GM18511 (cell line): ENCODE results near the gene DFFA.

Experiments
- ATAC-seq: cut with Tn5 transposase; IDR thresholded peaks from one replicate; pipeline ENCODE4 v1.9.1; 2021; ENCODE audit warnings: mild to moderate bottlenecking, moderate library complexity; ENCODE audit not compliant: unreplicated experiment

The DFFA gene

GRCh38 chr1:10472220-10473144 is at the start of gene DFFA:
Gene DFFA (minus strand): TSS chr1:10472529. CDS start chr1:10472458, 71 bp downstream.
- ATAC-seq = peak; percentile 78

- no peak for ATAC-seq
Measured at GRCh38 chr1:10521537-10522157, 49.3 kb upstream of the DFFA start.

GRCh38 chr1:10520952-10521351 is 48.6 kb upstream of the DFFA start:
- ATAC-seq = no peak

- no peak for ATAC-seq
Measured at GRCh38 chr1:10520497-10520896, 48.2 kb upstream of the DFFA start.

GRCh38 chr1:10519016-10519417 is 46.7 kb upstream of the DFFA start:
- ATAC-seq = no peak

- no peak for ATAC-seq
Measured at GRCh38 chr1:10517677-10517982, 45.3 kb upstream of the DFFA start.

- ATAC-seq = no peak
Measured at GRCh38 chr1:10516925-10517676, 44.8 kb upstream of the DFFA start.

GRCh38 chr1:10515976-10516750 is 43.8 kb upstream of the DFFA start:
- ATAC-seq = no peak

GRCh38 chr1:10515301-10515975 is 43.1 kb upstream of the DFFA start:
- no peak for ATAC-seq

- no peak for ATAC-seq
Measured at GRCh38 chr1:10514490-10515235, 42.3 kb upstream of the DFFA start.

- no peak for ATAC-seq
Measured at GRCh38 chr1:10513199-10513598, 40.9 kb upstream of the DFFA start.

- no peak for ATAC-seq
Measured at GRCh38 chr1:10511494-10511885, 39.2 kb upstream of the DFFA start.

- peak; percentile 86 for ATAC-seq
Measured at GRCh38 chr1:10510520-10511493, 38.5 kb upstream of the DFFA start.

GRCh38 chr1:10509809-10510509 is 37.6 kb upstream of the DFFA start:
- no peak for ATAC-seq

GRCh38 chr1:10508511-10508951 is 36.2 kb upstream of the DFFA start:
- ATAC-seq = no peak

- ATAC-seq = no peak
Measured at GRCh38 chr1:10507111-10507879, 35.0 kb upstream of the DFFA start.

- ATAC-seq = no peak
Measured at GRCh38 chr1:10506677-10507047, 34.3 kb upstream of the DFFA start.
